Dermis blood vessel endothelial cell (primary cell): ENCODE data around the gene PBXIP1. TPM values are rescaled to one million over a fixed set of nuclear protein-coding genes. Genes with fewer than 3 reads are reported as not detected.

ENCODE experiments used
- DNase-seq: peaks from one replicate; pipeline ENCODE4 v3.0.0; 2010
- total RNA-seq: library from RNA; depleted of rRNA; stranded (reverse); fragments of >200 nt; gene quantifications from 2 replicates; pipeline ENCODE4 v1.2.3, GENCODE V29; 2014

PBXIP1 gene
- total RNA-seq, 1 donor from 2014 or later: 110 TPM

- peak; percentile 92 for DNase-seq
These were observed 721 bp downstream of the PBXIP1 start for GRCh38 chr1:154955039-154955717.

- DNase-seq: no peak
These were observed 1.4 kb downstream of the PBXIP1 start for GRCh38 chr1:154954541-154954940.

GRCh38 chr1:154953611-154954038, 2.3 kb downstream of the PBXIP1 start:
- no peak for DNase-seq

GRCh38 chr1:154952664-154953063, 3.2 kb downstream of the PBXIP1 start:
- no peak for DNase-seq

GRCh38 chr1:154951901-154952657, 3.8 kb downstream of the PBXIP1 start:
- DNase-seq: no peak

- no peak for DNase-seq
These were observed 7.8 kb downstream of the PBXIP1 start for GRCh38 chr1:154948079-154948478.

GRCh38 chr1:154945962-154946850, 9.7 kb downstream of the PBXIP1 start:
- DNase-seq: no peak

GRCh38 chr1:154945160-154945961, 10.5 kb downstream of the PBXIP1 start:
- no peak for DNase-seq

GRCh38 chr1:154944401-154945159, 11.3 kb downstream of the PBXIP1 start:
- DNase-seq: no peak

- peak; percentile 60 for DNase-seq
These were observed 12.1 kb downstream of the PBXIP1 start for GRCh38 chr1:154943649-154944400.

GRCh38 chr1:154941333-154942013, 14.4 kb downstream of the PBXIP1 start:
- peak; percentile 17 for DNase-seq

- no peak for DNase-seq
These were observed 15.2 kb downstream of the PBXIP1 start for GRCh38 chr1:154940651-154941194.

- DNase-seq: no peak
These were observed 15.7 kb downstream of the PBXIP1 start for GRCh38 chr1:154940213-154940560.

GRCh38 chr1:154938604-154939399, 17.1 kb downstream of the PBXIP1 start:
- DNase-seq: no peak

- DNase-seq: no peak
These were observed 17.9 kb downstream of the PBXIP1 start for GRCh38 chr1:154937988-154938386.

GRCh38 chr1:154937085-154937987, 18.6 kb downstream of the PBXIP1 start:
- DNase-seq: peak; percentile 97

- DNase-seq: peak; percentile 98
These were observed 19.3 kb downstream of the PBXIP1 start, which contains the start of gene PMVK for GRCh38 chr1:154936555-154937084. Gene PMVK (minus strand): TSS chr1:154936719. CDS start chr1:154936685, 34 bp downstream.
